GM19035 (cell line): ENCODE results near the gene POLR2B.

Source experiments
- ATAC-seq: cut with Tn5 transposase; IDR thresholded peaks from one replicate; pipeline ENCODE4 v1.9.1; 2021; ENCODE audit not compliant: unreplicated experiment

The POLR2B gene

DNA sequence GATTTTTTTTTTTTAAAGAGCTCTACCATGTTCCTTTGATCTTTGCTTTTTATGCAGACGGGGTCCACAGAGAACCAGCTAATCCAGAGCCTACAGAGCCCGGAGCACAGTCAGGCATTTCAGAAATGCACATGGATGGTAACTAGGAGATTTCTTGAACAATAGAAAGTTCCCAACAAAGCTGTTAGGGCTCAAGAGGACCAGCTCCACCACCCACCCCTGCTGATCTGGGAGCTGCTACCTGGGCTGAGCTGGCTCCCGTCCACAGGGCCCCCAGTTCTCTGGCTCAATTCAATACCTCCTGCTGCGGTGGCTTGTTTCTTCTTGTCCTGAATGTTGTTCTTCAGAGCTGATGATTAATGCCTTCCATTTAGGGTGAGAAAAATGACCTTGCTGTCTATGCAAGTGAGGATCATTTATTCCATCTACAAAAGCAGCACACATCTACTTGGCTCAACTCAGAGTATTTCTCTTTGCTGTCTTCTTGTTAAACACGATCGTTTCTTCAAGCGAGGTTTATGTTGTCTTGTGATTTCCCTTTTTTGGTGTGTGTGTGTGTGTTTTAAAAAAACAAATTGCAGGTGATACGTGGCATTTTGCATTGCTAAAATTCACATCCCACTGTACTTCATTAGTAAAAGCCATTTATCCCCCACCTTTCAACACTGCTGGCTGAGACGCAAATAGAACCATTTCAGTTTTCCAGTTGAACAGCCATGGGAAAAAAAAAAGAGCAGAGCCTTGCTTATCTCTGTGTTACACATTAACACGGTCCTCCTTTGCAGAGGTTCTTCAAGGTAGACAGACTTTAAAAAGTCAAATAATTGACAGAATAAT, 100.2 kb downstream of the POLR2B start:
- no peak for ATAC-seq
